C4-2B (cell line): ENCODE data around the gene CFTR.

ENCODE experiments used
- ZFX ChIP-seq: fragments of 450-650 bp; IDR thresholded peaks from 2 replicates; pipeline ENCODE4 v1.6.1; 2017
- TF ChIP-seq, protein P1 (sequence below): fragments of 450-650 bp; conservative IDR thresholded peaks from 2 replicates; pipeline ENCODE4 v1.5.1; 2017; ENCODE audit warnings: mild to moderate bottlenecking

DNA sequence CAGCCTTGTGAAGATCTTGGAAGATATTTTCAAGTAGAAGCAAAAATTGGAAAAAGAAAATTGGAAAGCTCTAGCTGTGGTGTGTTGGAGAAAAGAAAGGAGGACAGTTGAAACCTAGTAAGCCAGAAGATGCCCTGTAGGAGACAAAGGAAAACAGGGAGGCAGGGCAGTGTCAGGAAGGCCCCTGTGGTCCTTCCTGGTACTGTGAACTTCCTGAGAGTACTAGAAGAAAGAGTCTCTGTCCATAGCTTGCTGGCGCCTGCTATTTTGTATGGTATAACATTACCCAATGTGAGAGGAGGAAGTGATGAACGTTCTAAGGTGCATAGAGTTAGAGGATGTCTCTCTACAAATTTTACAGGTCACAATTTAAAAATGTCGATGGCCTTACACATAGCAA is 210.3 kb downstream of the CFTR start:
- TF ChIP-seq, protein P1, sequence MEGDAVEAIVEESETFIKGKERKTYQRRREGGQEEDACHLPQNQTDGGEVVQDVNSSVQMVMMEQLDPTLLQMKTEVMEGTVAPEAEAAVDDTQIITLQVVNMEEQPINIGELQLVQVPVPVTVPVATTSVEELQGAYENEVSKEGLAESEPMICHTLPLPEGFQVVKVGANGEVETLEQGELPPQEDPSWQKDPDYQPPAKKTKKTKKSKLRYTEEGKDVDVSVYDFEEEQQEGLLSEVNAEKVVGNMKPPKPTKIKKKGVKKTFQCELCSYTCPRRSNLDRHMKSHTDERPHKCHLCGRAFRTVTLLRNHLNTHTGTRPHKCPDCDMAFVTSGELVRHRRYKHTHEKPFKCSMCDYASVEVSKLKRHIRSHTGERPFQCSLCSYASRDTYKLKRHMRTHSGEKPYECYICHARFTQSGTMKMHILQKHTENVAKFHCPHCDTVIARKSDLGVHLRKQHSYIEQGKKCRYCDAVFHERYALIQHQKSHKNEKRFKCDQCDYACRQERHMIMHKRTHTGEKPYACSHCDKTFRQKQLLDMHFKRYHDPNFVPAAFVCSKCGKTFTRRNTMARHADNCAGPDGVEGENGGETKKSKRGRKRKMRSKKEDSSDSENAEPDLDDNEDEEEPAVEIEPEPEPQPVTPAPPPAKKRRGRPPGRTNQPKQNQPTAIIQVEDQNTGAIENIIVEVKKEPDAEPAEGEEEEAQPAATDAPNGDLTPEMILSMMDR, result no peak
- TF ChIP-seq ZFX, result no peak
